ENCODE results near the gene THAP6.

DNA sequence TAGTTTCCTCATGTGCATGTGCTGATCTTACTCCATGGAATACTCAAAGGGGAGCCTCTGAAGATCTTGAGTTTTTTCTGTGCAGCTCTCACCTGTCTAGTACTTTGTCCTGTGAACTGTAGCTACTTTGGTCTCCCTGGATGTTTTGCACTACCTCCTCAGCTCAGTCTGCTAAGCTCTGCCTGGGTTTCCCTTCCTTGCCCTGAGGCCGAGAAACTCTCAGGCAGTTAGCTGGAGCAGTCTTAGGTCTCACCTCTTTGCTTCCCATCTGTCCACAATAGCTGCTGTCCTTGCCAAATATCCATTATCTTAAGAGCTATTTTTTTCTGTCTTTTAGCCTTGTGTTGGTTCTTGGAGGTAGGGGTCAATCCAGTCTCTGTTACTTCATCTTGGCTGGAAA is 11.6 kb downstream of the THAP6 start:
- no peak for TF ChIP-seq EZH2 (IDR thresholded peaks at IDR 0.05)
- no peak for TF ChIP-seq POLR2A (IDR thresholded peaks at IDR 0.05; ENCODE audit: borderline replicate concordance, extremely low read depth, insufficient read depth, insufficient read length)
- TF ChIP-seq, protein P1, sequence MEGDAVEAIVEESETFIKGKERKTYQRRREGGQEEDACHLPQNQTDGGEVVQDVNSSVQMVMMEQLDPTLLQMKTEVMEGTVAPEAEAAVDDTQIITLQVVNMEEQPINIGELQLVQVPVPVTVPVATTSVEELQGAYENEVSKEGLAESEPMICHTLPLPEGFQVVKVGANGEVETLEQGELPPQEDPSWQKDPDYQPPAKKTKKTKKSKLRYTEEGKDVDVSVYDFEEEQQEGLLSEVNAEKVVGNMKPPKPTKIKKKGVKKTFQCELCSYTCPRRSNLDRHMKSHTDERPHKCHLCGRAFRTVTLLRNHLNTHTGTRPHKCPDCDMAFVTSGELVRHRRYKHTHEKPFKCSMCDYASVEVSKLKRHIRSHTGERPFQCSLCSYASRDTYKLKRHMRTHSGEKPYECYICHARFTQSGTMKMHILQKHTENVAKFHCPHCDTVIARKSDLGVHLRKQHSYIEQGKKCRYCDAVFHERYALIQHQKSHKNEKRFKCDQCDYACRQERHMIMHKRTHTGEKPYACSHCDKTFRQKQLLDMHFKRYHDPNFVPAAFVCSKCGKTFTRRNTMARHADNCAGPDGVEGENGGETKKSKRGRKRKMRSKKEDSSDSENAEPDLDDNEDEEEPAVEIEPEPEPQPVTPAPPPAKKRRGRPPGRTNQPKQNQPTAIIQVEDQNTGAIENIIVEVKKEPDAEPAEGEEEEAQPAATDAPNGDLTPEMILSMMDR (IDR thresholded peaks at IDR 0.05 in 2 of 3, conservative IDR thresholded peaks at IDR 0.05 in 1 of 3; ENCODE audit: borderline replicate concordance in 1 of 3, insufficient read depth in 1 of 3, low read depth in 2 of 3, low read length in 2 of 3): no peak

Data from HCT116 (cell line).